Erythroblast (primary cell): ENCODE results near the gene SGCD.

Source experiments
- DNase-seq, 2 experiments: peaks; one replicate each; lab custom pipeline; 2025; lab: John Stamatoyannopoulos, UW
- GATA1 ChIP-seq: IDR thresholded peaks from 2 replicates; pipeline ENCODE4 v1.6.1; 2011; ENCODE audit warnings: low read depth, mild to moderate bottlenecking, control low read depth, low read length, moderate library complexity
- POLR2A ChIP-seq: IDR thresholded peaks from 2 replicates; pipeline ENCODE4 v1.6.1; 2011; ENCODE audit warnings: mild to moderate bottlenecking, low read length

The SGCD gene

DNA sequence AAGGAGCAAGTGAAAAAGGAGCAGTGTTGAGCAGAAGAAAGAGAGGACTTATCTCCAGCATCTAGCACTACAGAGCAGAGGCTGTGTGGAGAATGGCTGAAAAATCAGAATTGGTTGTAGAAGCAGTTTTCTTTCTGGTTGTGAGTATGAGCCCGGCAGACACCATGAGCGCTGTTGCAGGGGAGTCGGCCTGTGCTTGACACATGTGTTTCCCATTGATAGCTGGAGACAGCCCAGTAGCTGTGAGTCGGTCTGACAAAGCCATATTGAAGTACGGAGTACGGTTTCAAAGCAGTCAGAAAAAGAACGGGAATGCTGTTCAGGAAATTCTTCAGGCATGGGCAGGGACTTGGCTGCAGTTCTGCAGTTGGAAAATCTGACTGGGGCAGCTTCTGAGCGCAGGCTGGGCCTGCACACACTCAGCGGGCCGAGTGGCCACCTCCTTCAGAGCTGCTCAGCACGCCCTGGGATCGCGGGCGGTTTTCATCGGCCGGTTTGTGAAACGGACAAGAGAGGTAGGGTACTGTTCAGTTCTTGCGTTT lies at the start of gene SGCD:
Gene SGCD (plus strand): TSS at position 447 of the 542 bp plus-strand sequence.
- TF ChIP-seq GATA1 = no peak
- TF ChIP-seq POLR2A = no peak
- DNase-seq = no peak

- TF ChIP-seq GATA1 = no peak
- TF ChIP-seq POLR2A = no peak
- DNase-seq = no peak
These were observed 49.7 kb upstream of the SGCD start for GRCh38 chr5:156277290-156277689.

- no peak for DNase-seq
- no peak for TF ChIP-seq POLR2A
- no peak for TF ChIP-seq GATA1
These were observed 31.5 kb upstream of the SGCD start for GRCh38 chr5:156295431-156295830.

GRCh38 chr5:156310115-156310514 lies 16.8 kb upstream of the SGCD start:
- TF ChIP-seq GATA1 = no peak
- TF ChIP-seq POLR2A = no peak

DNA sequence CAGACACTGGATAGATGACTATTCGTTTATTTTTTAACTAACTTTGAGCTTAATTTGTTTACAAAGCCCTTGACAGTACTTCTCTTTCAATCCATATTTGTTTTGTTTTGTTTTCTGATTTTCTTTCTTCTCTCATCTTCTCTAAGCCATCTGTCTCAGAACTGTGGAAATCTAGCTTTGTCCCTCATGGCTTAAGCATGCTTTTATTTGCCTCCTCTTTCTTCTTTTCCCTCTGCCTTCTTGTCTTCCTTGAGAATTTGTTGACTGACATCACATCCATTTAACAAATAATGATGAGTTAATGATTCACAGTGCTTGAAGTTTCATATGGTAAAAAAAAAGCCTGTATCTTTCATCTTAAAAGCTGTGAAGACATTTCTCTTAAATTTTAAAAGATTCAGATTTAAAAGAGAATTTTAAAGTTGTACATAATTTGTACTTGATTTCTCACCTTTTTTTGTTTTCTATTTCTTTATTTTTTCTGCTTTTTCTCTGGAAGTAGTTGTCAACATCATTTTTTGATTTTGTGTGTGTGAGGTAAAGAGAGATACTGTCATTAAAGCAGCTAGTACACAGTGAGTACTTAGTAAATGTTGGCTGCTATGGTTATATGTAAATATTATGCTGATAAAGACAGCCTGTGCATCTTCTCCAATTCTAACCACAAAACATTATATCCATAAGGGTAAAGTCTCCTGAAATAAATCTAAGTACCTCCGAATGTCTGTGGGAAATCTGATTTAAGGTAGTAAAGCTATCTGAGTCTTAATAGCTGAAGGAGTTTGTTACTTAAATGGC lies 13.9 kb upstream of the SGCD start:
- TF ChIP-seq GATA1 = no peak
- no peak for TF ChIP-seq POLR2A
- no peak for DNase-seq

More at GRCh38 chr5:156310115-156310514, 16.8 kb upstream of the SGCD start:
- DNase-seq = no peak

GRCh38 chr5:156314416-156314815 lies 12.5 kb upstream of the SGCD start:
- TF ChIP-seq GATA1 (no peak), POLR2A (no peak)
- no peak for DNase-seq

DNA sequence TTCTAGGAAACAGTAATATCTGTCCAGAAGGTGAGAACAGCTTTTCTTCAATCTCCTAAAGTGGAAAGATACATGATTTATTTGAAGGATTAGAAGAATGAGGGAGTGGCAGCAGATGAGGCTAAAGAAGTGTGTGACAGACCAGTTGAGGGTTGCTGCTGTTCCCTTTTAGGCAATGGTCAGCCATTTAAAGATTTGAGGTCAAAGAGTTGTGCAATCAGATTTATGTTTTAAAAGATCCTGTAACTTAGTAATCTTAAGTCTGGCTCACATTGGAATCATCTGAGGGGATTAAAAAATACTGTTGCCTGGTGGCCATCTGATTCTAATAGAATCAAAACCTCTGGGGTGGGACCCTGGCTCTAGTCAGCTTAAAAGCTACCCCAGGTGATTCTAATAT lies 4.3 kb upstream of the SGCD start:
- TF ChIP-seq POLR2A (no peak), GATA1 (no peak)
- DNase-seq = no peak

DNA sequence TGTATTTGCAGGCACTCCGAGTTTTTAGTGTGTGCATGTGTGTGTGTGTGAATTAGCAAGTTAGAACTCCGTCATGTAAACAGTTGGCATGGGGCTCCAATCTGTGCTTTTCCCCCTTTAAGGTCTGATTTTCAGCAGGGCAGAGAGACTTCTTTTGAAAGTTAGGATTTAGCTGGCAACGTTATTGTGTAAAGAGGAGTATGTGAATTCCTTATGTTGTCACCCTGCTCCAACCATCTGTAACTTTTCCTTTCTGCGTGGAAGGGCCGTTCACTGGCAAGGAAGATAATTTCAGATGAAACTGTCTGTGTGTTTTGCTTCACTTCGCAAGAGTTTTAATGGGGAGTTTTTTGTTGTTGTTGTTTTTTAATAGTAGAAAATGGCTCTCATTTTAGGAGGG lies 332 bp downstream of the SGCD start:
- DNase-seq = no peak
- no peak for TF ChIP-seq GATA1
- no peak for TF ChIP-seq POLR2A

DNA sequence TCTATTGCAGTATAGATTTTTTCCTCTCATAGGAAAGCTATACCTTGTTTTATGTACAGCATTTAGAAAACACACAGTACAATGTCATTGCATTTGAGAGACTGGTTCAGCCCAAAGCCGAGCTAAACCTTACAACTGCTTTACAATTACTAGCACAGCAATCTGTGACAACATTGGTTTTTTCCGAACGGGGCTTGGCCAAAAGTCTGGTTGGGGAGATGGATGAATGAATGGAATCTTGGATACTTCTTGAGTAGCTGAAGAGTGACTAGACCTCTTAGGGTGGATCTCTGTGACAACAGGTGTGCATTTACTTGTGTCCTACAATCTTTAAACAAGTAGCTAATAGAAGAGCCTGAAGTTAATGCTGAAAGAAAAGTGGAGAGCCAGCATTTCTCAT lies 1.2 kb downstream of the SGCD start:
- TF ChIP-seq POLR2A (no peak), GATA1 (no peak)
- DNase-seq = no peak

- TF ChIP-seq POLR2A (no peak), GATA1 (no peak)
- DNase-seq = no peak
These were observed 1.8 kb downstream of the SGCD start for GRCh38 chr5:156328766-156329165.

DNA sequence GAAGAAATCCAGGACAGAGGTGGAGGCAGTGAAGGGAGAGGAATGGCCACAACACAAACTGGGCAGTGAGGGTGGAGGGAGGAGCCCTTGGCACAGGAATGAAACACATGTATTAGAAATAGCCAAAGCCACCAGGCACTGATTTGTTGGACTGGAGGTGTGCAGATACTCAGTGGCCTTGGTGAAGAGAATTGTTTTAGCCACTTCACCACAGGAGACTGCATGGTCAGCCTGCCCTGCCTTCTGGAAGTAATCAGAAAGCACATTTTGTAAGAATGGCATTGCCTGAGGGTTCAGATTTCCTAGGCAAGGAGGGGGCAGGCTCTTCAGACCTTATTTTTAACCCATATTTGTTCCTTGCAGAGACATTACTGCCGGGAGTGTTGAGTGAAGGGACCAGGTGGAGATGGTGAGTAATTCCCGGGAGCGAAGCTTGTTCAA lies 2.2 kb downstream of the SGCD start:
- no peak for DNase-seq
- TF ChIP-seq POLR2A (no peak), GATA1 (no peak)

- no peak for DNase-seq
- TF ChIP-seq GATA1 (no peak), POLR2A (no peak)
These were observed 3.3 kb downstream of the SGCD start for GRCh38 chr5:156330141-156330870.

DNA sequence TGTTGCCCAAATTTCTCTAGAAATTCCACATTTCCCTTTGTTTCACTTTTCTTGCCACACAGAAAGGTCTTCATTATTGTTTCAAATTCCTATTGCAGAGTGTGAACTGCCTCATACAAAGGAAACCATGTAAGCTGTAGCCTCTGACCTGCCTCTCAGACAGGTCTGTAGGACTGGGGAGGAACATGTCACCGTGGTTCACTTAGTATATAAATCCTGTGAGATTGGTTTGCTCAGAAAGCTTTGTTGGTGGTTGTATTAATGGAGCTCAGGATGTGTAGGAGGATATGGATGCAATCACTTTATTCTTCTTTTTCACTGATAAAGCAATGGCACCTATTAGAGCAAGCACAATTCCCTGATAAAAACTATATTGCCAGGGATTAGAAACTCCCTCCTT lies 4.2 kb downstream of the SGCD start:
- no peak for TF ChIP-seq POLR2A
- TF ChIP-seq GATA1 = no peak
- no peak for DNase-seq

DNA sequence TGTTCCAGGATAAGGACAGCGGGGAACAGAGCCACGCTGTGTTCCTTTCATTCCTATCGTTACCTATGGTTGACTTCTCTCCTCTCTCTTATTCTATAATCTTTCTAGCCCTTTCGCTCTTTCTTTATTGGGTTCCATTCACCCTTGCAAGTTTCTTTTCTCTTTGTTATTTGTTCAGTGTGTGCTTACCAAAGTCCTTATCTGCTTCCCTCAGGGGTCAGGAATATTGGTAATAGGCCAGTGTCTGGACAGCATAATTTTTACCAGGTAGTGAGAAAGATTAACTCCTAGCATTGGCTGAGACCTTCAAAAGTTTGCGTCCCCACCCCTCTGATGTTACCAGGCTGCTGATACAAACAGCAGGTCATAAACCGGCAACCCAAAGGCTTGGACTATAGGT lies 4.9 kb downstream of the SGCD start:
- DNase-seq = no peak
- TF ChIP-seq POLR2A = no peak
- TF ChIP-seq GATA1 = no peak

DNA sequence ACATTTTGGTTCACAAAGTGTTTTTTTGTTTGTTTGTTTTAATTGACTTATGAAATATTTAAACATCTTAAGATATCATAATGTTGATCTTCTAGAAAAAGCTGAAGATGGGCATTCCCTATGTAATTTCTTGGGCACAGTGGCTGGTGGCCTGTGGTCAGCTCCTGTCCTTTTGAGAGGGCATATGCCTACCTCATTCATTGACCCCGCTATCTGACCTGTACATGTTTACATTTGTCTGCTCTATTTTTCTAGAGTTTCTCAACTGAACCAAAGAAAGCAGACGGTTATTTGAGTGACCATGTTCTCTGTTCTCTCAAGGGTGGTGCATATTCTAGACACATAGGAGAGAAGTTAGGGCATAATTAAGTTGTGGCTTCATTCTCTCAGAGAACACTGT lies 5.3 kb downstream of the SGCD start:
- no peak for TF ChIP-seq GATA1
- no peak for TF ChIP-seq POLR2A
- DNase-seq = no peak
